HFFc6 (cell line): ENCODE measurements around the gene COL25A1. TPM values are rescaled to one million over a fixed set of nuclear protein-coding genes. Genes with fewer than 3 reads are reported as not detected.

Experiments
- DNase-seq: peaks from one replicate; pipeline ENCODE4 v3.0.0-alpha.2; 2018
- H3K27ac Mint-ChIP-seq: 2 replicates; pipeline ENCODE4 v1.8.0; 2020; ENCODE audit warnings: mild to moderate bottlenecking, mixed read lengths
- H3K27me3 Mint-ChIP-seq: 2 replicates; pipeline ENCODE4 v1.8.0; 2021; ENCODE audit warnings: mild to moderate bottlenecking, moderate library complexity, mixed read lengths; ENCODE audit not compliant: insufficient read depth
- H3K36me3 Mint-ChIP-seq: 2 replicates; pipeline ENCODE4 v1.8.0; 2021; ENCODE audit warnings: low read depth, mixed read lengths
- H3K4me1 Mint-ChIP-seq: 2 replicates; pipeline ENCODE4 v1.8.0; 2020; ENCODE audit warnings: low read depth, mixed read lengths
- H3K4me3 Mint-ChIP-seq: 2 replicates; pipeline ENCODE4 v1.8.0; 2020; ENCODE audit warnings: mild to moderate bottlenecking, moderate library complexity, mixed read lengths
- H3K9me3 Mint-ChIP-seq: 2 replicates; pipeline ENCODE4 v1.8.0; 2020; ENCODE audit warnings: mild to moderate bottlenecking, mixed read lengths
- CTCF ChIP-seq: fragments of 200-600 bp; sonication (generic); IDR thresholded peaks from 2 replicates; pipeline ENCODE4 v1.5.0; 2021; ENCODE audit warnings: antibody characterized with exemption, mild to moderate bottlenecking
- total RNA-seq, 6 experiments: library from RNA; stranded (reverse); fragmentation: NEBNext Ultra II Directional; extraction: Animal tissue kit (Norgen Biotek cat#: 25700); gene quantifications; 2 replicates in 1 of 6; 3 replicates in 5 of 6; pipeline ENCODE4 v1.2.3, GENCODE V29; 2021

The COL25A1 gene
- total RNA-seq, 6 experiments from 2014 or later = not detected

DNA sequence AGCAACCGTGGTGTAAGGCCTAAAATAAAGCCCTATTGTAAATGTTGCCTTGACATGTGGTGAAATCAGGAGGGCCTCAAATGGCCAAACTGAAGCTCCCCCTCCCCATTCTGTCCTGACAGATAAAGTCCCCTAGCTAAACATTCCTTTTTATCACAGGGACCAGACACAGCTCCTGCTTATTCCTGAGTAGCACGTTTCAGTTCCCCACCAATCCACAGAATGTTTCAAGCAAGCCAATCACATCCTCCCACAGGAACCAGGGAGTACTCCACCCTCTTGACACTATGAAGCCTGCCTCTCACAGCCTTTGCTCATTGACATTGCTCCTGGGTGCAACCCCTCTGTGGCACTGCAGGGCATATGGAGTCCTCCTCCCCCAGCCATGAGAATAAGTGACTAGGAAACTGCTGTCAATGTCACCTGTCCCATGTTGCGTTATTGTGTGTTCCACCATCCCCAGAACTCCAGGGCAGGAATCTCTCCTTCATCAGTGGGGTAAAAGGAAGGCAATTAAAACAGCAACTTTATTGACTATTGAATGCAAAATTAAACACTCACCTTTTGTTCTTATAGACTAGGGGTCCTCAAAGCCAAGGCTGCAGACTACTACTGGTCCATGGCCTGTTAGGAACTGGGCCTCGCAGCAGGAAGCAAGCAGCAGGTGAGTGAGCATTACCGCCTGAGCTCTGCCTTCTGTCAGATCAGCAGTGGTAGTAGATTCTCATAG, 128.1 kb downstream of the COL25A1 start:
- H3K4me3 Mint-ChIP-seq = no peak overlapping the region
- DNase-seq = no peak
- no peaks in the 10 kb centered on the region for H3K4me1 Mint-ChIP-seq
- H3K36me3 Mint-ChIP-seq = no peaks in the 10 kb centered on the region
- peaks cover 2% of the 10 kb centered on the region; the same call in 1 of the 2 replicates for H3K27me3 Mint-ChIP-seq
- H3K9me3 Mint-ChIP-seq = no peaks in the 10 kb centered on the region; the same call in 1 of the 2 replicates
- TF ChIP-seq CTCF = no peak
- no peak overlapping the region for H3K27ac Mint-ChIP-seq

DNA sequence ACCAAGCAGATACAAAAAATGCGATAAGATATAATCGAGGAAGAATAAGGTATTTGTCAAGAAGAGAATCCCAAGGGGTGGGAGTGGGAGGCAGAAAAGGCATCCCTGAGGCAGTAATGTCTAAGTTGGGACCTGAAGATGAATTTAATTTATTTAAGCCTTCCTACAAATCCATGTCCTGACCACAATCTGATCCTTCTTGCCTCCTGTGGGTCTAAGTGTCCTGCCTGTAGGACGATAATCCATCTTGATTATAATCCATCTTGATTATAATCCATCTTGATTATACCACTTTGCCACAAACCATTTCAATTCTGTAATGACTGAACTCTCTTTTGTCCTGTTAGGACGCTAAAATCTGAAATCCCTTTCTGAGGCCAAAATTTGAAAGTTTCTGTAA, 130.2 kb downstream of the COL25A1 start:
- TF ChIP-seq CTCF = no peak
- no peak for DNase-seq
- H3K27ac Mint-ChIP-seq = no peak overlapping the region
- peaks cover 8% of the 10 kb centered on the region; the same call in 1 of the 2 replicates for H3K9me3 Mint-ChIP-seq
- H3K4me1 Mint-ChIP-seq = no peaks in the 10 kb centered on the region
- no peaks in the 10 kb centered on the region for H3K36me3 Mint-ChIP-seq
- peaks cover under 1% of the 10 kb centered on the region; the same call in 1 of the 2 replicates for H3K27me3 Mint-ChIP-seq
- no peak overlapping the region for H3K4me3 Mint-ChIP-seq

- TF ChIP-seq CTCF = no peak
- no peaks in the 10 kb centered on the region; the same call in 1 of the 2 replicates for H3K27me3 Mint-ChIP-seq
- H3K9me3 Mint-ChIP-seq = peaks cover 12% of the 10 kb centered on the region; the same call in 1 of the 2 replicates
- H3K27ac Mint-ChIP-seq = no peak overlapping the region
- H3K4me1 Mint-ChIP-seq = no peaks in the 10 kb centered on the region
- no peak for DNase-seq
- H3K36me3 Mint-ChIP-seq = no peaks in the 10 kb centered on the region
- H3K4me3 Mint-ChIP-seq = no peak overlapping the region
These were observed 131.4 kb downstream of the COL25A1 start for GRCh38 chr4:109171070-109171469.

- no peak for DNase-seq
- no peak for TF ChIP-seq CTCF
- Mint-ChIP-seq H3K27me3 (no peaks in the 10 kb centered on the region; the same call in 1 of the 2 replicates), H3K4me3 (no peak overlapping the region), H3K4me1 (no peaks in the 10 kb centered on the region), H3K27ac (no peak overlapping the region), H3K36me3 (no peaks in the 10 kb centered on the region), H3K9me3 (peaks cover 12% of the 10 kb centered on the region; the same call in 1 of the 2 replicates)
These were observed 133.3 kb downstream of the COL25A1 start for GRCh38 chr4:109169170-109169569.

DNA sequence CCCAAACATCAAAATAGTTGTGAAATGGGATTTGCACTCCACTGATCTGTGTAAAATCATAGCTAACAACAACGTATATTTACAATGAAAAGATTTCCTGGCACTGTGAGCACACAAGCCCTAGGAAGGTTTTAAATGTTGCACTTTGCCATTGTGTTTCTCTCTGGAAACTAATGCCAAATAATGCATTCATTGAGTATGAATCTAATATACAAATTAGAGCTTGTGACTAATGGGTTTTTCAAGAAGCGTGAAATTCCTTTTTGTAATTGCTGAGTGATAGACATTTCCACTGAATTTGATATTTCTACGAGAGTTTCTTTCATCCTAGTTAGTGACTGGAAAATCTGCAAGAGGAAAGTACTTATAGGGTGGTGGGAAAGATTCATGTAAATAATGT, 135.9 kb downstream of the COL25A1 start:
- Mint-ChIP-seq H3K9me3 (peaks cover 17% of the 10 kb centered on the region; the same call in 1 of the 2 replicates), H3K27me3 (no peaks in the 10 kb centered on the region), H3K36me3 (no peaks in the 10 kb centered on the region), H3K27ac (no peak overlapping the region), H3K4me3 (no peak overlapping the region), H3K4me1 (no peaks in the 10 kb centered on the region)
- no peak for TF ChIP-seq CTCF
- DNase-seq = no peak
